Hematopoietic multipotent progenitor cell treated with erythropoietin and hydrocortisone succinate and interleukin-3 and kit ligand, for 17 days (in vitro differentiated cells): Measurements from ENCODE around the gene OSGIN1.

Experiments
- DNase-seq: peaks from one replicate; pipeline ENCODE4 v3.0.0-alpha.2; 2015; ENCODE audit warnings: low spot score

OSGIN1 gene

DNA sequence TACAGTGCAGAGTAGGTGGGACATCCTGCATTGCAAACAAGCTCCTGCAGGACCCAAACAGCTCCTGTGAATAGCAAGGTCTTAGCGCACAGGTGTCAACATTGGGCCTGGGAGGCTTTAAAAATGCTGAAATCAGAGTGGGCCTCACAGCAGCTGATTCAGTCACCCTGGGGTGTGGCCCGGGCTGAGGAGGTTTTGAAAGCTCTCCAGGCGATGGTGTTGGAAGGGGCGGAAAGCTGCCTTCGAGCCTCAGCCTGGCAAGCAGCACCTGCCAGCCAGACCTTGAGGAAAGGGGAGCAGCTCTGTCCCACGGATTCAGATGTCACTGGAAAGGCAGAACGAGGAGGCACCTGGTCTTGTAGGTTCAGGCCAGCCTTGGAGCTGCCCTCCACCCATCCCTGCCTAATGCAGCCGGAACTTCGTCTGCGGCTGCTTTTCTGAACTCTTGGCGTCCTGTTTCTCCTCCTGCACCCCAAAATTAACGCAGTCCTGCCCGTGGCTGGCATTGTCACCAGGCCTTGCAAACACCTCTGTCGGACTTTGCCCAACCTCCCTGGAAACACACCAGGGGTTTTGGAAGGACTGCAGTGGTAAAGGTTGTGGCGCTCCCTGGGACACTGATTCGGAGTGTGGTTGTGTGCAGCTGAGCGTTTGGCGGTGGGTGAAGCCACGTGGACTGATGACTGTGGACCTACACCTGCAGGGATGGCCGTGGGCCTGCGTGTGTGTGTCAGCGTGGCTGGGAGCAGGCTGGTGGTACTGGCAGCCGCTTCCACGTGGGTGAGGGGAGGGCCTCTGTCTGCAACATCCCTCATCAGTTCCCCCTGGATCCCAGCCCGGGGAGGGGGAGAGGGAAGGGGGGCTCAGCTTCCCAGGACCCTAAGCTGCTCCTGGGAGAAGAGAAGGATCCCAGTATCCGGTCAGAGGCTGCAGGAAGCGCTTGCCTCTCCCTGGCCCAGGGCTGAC lies 18.4 kb downstream of the OSGIN1 start:
- DNase-seq = no peak

DNA sequence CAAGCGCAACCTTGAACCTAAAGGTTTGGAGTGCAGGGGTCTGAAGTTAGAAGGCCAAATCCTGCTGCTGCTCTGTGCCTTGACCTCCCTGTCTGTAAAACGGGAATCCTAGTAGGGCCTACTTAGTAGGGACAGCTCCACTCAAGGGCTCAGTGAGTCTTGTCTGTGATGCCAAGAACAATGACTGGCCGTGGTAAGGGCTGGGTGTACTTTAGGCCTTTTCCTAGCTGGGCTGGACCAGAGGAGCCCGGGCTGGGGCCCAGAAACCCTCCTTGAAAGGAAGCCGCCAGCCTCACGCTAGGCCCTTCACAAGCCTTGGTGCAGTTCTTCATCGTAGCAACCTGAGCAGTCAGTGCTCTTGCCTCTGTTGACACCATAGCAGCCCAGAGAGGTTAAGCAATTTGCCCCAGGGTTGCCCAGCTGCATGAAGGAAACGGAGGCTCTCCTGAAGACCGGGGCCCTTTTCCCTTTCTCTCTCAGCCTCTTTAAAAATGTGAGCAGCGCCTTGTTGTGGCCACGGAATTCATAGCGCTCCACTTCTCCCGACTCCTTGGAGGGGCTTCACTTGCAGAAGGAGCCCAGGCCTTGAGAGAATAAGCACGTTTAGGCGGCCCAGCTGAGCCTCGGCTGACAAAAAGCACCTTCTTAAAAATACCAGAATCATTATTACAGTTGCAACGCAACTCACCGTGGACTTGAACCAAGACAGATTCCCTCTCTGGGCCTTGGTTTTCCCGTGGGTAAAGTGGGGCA lies 19.4 kb downstream of the OSGIN1 start:
- DNase-seq = no peak

DNA sequence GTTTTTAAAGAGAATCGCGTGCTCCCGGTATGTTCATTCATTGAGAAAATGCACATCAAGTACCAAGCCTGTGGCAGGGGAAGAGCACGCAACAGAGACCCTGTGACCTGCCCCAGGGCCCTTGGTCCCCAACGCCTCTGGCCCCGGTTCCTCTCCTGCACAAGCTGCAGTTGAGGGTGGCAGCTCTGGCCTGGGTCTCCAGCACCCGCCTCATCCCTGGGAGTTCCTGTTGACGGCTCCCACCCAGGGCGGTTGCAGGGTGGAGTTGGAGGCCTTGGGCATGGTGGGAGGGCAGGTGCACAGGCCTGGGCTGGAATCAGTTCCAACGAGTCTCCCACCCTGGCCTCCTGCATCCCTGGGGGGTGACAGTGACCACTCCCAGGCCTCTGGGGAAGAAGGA lies 20.0 kb downstream of the OSGIN1 start:
- DNase-seq = no peak

DNA sequence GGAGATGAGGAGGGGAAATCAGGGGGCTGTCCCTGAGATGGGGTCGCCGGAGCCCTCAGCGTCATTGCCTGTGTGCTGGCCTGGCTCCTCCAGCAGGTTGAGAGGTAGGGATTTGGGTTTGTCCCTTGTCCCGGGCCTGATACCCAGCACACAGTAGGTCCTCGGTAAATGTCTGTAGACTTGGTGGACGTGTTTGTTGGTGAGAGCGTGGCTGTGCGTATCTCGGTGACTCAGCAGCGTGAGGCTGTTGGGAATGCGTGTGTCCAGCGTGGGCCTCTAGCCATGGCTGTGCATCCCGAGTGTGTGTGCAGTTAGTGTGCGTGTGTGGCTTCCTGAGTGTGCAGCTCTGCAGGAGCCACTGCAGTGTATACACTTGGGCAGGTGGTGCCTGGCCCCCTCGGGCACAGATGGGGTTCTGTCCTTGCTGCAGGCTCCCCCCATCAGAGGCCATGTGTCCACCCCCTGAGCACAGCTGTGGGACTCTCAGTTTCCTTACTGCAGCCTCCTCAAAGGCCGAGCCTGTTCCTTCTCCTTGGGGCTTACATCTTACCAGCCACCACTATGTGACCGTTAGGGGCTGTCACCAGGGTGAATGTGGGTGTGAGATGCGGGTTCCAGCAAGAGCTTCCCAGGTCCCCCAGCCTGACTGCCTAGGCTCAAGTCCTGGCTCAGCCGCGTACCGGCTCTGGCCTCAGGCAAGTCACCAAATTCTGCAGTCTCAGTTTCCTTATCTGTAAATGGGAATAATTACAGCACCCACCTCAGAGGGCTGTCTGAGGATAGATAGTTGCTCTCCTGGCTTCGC lies 20.7 kb downstream of the OSGIN1 start:
- DNase-seq = no peak

DNA sequence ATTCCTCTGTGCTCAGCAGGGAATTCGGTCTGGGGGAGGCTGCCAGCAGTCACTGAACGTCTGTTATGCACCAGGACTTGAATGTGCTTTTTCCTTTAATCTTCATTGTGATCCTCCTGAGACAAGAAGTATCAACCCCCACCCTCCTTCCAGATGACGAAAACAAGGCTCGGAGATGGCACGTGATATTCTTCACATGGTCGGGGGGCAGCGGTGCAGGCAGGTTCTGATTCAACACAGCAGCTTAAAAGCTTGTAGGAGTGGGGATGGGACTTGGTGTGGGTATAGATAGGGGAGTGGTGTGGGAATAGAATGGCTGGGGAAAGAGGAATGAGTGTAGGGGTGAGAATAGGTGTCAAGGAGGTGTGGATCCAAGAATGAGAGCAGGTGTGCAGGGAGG lies 21.4 kb downstream of the OSGIN1 start:
- no peak for DNase-seq

DNA sequence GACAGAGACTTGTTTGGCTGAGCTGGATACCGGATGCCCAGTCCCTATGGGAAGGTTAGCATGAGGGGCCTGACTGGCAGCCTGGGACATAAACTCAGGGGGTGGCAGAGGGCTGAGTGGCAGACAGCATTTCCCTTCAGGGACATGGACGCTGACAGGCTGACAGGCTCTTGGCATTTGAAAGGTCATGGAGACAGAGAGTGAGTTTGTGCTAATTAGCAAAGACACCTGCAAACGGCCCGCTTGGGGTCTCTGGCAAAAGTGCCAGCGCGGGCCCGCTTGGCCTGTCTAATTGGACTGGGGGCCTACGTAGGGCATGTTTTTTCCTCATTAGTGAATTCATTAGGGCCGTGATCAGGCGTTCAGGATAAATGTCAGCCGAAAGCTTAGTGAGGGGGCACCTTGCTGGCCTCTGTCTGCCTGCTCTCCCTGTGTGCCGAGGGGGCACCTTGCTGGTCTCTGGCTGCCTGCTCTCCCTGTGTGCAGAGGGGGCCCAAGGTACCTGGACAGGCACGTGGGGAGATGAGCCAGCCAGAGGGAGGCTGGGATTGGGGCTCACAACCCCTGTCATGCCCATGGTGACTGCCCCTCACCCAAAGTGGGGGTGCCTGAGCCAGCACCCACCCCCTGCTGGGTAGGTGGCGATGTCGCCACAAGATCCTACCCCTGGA lies 22.7 kb downstream of the OSGIN1 start:
- no peak for DNase-seq

DNA sequence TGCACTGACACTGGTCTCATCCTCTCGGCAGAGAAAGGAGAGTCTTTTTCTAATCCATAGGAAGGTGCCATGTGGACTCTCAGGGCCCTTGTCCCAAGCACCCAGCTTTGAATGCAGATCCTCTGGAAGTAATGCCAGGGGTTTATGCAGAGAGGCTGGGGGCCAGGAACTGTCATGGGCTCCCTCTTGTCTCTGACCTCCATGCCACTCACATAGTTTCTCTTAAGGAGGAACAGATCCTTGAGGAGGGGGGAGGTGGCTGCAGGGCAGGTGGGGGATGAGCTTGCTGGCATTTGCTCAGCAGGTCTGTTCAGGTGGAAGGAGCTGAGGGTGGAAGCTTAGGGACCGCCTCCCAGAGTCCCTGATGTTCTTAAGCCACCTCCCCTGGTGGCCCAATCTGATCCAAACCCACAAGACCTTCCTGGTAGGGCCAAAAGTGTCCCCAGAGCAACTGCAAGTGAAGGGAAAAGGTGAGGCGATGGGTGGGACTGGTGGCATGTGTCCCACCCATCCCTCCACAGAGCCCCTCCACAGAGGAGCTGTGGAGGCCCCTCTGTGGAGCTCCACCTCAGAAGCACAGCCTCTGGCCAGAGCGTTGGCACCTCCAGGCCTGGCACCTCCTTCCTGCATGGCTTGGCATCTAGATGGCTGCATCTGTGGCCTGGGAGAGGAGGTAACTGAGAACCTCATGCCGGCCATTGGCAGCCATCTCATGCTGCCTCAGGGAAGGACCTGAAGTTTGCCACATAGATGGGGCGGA lies 24.2 kb downstream of the OSGIN1 start:
- no peak for DNase-seq

DNA sequence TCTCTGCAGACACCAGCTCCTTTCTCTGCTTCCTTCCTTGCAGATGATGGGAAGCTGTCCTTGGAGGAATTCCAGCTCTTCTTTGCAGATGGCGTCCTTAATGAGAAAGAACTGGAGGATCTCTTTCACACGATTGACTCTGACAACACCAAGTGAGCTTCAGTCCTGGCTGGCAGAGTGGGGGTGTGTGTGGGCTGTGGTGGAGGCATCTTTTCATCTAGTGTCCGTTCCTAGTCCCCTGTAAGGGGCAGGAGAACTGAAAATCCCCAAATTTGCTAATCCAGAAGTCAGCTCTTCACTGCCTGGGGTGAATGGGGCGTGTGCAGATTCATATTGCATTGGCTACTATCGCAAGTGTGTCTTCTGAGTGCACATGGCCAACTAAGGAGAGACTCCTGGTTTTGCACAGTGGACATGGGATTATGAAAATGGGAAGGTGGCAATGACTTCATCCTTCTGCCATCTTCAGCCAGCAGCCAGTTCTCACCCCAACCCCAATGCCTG lies 25.4 kb downstream of the OSGIN1 start:
- no peak for DNase-seq

DNA sequence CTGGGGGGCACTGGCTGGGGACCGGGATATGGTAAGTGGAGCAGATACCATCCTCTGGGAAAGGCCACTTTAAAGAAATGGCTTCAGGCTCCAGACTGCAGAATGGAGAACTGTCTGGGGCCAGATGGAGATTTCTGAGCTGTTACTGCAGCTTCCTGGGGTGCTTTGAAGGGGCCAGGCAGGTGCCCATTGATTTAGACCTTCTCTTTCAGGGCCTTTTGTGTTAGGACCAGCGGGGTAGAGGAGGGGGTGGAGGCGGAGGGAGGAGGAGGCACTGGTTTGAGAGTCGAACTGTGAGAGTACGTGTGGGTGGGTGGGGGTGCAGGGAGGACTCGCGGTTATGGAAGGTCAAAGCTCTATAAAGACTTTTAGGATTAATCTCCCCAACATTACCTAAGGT lies 26.4 kb downstream of the OSGIN1 start:
- DNase-seq = no peak

DNA sequence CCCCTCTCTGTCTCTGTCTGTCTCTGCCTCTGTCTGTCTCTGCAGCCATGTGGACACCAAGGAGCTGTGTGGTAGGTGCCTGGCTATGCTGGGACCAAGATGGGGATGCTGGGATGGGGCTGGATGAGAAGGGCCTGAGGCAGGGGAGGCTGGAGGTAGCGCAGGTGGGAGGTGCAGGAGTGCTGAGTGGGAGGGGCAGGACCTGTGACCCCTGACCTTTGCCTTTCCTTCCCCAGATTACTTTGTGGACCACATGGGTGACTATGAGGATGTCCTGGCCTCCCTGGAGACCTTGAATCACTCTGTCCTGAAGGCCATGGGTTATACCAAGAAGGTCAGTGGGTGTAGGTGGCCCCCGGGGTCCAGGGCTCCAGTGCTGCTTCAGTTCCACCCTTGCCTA lies 27.8 kb downstream of the OSGIN1 start:
- DNase-seq = no peak

DNA sequence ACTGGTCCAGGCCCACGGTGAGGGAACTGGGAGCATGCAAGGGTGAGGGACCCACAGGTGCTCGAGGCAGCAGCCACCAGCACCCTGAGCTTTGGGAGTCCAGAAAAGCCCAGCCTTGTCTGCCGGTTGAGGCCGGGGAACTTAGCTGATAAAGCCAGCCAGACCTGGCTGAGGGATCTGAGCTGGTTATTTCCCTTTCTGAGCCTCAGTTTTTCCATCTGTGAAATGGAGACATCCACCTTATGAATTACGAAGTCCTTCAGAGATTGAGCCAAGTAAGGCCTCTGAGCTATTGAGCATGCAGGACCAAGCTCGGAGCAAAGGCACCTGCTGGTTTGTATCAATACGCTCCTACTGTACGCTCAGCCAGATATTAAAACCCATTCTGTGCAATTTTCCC lies 28.8 kb downstream of the OSGIN1 start:
- no peak for DNase-seq

DNA sequence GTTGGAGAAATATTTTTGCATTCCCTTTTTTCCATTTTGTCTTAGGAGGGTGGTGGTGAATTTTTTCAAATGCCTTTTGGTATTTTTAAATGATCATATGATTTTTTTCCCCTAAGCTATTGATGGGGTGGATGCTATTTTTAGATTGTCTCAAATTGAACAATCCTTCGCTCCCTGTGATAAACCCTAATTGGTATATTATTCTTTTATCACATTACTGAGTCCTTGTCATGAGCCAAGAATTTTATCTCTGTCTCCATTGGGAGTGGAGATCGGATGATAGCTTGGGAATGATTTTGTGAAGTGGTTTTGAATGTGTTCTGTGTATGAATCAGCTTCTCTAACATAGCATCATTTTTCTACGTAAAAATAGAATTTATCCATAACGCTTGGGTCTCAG lies 30.5 kb downstream of the OSGIN1 start:
- DNase-seq = no peak

DNA sequence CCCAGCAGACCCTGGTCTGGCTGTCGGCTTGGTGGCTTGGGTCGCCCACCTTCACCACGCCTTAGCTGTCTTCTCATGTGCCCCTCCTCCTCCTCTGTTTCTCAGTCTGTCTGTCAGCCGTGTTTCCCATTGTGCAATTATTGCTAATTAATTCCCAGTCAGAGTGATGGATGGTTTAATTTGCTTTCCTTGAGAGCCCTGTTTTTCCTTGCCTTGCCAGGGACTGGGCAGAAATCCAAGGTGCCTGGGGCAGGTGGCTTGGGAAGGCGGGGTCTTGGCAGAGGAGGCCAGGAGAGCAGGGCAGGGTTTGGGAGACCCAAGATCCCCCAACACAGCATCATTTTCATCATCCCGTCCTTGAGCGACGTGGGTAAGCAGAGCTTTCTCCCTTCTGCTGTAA lies 36.3 kb downstream of the OSGIN1 start:
- DNase-seq = no peak

DNA sequence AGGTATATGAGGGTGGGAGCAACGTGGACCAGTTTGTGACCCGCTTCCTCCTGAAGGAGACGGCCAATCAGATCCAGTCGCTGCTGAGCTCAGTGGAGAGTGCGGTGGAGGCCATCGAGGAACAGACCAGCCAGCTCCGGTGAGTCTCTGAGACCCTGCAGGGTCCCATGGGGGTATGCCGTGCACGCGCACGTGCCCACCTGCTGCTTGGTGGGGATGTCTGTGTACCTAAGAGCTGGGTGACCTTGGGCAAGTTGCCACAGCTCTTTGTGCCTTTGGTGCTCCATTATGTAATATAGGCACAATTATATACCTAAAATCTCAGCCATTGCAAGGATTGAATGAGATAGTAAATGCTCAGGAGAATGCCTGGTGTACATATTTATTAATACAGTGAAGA lies 37.5 kb downstream of the OSGIN1 start:
- no peak for DNase-seq

DNA sequence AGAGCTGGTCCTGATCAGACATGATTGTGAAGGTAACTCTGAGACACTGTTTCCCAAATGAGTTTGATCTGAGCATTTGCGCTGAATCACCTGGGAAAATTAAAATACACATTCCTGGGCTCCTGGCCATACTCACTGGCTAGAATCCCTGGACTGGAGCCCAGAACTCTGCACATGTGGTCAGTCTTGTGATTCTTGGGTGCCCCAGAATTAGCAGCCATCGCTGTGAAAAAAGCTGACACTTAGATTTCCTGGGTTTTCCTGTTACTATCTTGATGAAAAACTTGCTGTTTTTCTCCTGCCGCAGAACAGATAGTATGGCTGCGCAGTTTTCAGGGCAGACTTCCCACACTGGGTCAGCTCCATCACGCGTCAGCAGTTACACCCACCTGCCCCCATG lies 39.6 kb downstream of the OSGIN1 start:
- DNase-seq = no peak

DNA sequence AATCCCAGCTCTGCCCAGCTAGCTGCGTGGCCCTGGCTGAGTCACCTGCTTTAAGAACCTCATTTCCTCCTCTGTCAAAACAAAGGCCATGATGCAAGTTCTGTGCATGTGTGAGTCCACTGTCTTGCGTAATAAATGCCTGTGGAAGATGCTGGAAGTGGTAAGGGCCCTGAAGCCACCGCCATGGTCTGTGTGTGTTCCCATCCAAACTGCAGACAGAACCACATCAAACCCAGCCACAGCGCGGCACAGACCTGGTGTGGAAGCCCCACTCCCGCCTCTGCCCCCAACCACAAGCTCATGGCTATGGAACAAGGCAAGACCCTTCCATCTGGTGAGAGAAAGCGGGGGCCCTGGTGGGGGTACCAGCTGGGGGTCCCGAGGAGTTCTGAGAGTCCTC lies 41.0 kb downstream of the OSGIN1 start:
- DNase-seq = no peak

DNA sequence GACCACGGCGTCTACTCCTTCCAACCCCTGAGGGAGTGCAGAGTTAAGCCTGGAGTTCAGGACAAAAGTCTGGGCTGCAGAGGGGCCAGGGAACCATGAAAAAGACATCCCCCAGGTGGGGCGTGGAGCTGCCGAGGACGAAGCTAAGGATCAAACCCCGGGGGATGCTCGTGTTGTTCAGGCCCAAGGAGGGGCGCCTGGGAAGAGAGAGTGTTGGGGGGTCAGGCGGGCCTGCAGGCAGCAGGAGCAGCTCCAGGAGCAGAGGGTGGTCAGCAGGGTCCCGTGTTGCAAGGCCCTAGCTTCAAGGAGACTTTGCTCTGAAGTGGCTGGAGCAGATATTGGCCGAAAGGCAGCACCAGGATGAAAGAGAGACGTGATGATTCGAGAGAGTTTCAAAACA lies 41.7 kb downstream of the OSGIN1 start:
- no peak for DNase-seq

DNA sequence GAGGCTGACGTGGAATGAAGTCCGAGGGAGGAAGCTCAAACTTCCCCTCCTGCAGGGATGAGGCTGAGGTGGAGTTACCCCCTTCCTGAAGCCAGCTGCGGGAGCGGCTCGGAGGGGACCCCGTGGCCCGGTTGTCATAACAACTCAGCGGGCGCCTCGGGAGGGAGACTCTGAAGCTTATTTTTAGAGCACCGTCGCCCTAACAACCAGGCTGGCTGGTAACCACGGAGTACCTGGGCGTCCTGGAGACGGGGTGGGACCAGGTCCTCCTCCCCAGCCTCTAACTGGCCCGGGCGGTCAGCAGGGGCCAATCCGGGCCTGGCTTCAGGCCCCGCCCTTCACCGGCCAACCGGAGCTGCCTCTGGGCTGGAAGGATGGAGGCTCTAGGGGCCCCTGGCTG lies 42.7 kb downstream of the OSGIN1 start:
- no peak for DNase-seq

DNA sequence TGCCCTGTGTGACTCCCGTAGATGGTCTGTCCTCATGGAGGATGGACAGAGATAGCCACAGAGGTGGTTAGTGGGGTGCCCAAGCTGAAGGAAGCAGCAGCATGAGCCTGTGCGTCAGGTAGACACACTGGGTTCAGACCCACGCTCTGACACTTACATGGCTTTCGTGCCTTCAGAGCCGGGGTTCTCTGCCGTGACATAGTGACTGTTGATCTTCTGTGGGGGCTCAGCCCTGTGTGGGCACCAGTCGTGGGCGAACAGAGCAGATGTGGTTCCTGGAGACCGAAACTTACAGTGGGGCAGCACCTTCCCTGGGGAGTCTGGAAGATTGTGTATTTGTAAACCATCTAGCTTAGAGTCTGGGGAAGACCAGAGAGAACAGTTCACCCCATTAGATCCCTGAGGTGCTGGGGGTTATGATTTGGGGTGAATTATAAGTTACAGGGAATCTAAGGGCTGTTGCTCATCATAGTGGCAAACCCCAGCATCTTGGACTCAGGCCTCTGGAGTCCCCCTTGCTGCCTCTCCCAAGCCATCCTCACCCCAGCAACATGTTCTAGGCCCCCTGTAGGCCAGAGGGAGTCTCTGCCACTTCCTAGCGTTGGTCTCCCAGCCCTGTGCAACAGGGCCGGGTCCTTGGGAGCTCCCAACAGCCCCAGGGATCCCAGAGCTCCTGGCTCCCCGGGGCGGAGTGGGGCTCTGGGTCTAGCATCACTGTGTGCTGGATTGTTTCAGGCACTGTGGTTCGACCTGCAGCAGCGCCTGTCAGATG lies 43.6 kb downstream of the OSGIN1 start:
- no peak for DNase-seq

DNA sequence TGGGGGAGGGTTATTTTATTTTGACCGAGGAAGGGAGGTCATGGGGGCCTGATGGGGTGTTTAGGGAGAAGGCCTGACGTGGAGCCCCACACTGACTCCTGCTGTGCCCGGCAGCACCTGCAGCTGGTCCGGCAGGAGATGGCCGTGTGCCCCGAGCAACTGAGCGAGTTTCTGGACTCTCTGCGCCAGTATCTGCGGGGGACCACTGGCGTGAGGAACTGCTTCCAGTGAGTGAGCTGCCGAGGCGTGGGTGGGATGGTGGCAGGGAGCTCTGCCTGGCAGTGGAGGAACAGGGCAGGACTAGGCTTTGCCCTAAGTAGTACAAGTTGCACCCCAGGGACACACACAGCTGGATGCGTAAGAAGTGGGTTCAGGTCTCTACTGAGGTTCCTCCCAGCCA lies 45.1 kb downstream of the OSGIN1 start:
- no peak for DNase-seq
